SK-N-MC (cell line): Measurements from ENCODE around the gene ENPP3.

Experiments
- EZH2 ChIP-seq: fragments of 200-600 bp; sonication (generic); IDR thresholded peaks from one replicate; pipeline ENCODE4 v1.6.1; 2017; ENCODE audit warnings: antibody characterized with exemption
- POLR2AphosphoS5 ChIP-seq: IDR thresholded peaks from 2 replicates; pipeline ENCODE4 v1.6.1; 2012; ENCODE audit warnings: mild to moderate bottlenecking, low read depth, low read length, borderline replicate concordance

DNA sequence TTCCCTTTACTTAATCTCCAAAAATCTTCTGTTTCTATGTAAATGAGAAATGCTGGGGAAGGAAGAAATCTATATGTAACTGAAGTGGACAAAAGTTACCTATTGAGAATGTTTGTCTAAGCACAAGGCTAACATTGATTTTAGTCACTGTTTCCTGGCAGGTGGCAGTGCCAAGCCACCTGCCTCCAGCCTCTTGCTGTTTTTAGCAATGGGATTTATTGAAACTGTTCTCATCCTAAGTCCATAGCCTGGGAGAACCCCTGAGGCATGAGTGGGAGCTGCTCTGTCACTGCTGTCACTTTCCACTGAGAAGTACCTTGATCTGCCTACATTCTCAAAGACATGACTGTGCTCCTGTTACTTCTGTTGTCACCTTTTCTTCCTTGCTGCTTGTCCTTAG lies 14.7 kb downstream of the ENPP3 start:
- no peak for TF ChIP-seq EZH2
- no peak for TF ChIP-seq POLR2AphosphoS5
